ENCODE data around the gene PCGF3. TPM values are rescaled to one million over a fixed set of nuclear protein-coding genes. Genes with fewer than 3 reads are reported as not detected.

The PCGF3 gene
- total RNA-seq, 1 experiment from 2014 or later: 66.3 TPM

DNA sequence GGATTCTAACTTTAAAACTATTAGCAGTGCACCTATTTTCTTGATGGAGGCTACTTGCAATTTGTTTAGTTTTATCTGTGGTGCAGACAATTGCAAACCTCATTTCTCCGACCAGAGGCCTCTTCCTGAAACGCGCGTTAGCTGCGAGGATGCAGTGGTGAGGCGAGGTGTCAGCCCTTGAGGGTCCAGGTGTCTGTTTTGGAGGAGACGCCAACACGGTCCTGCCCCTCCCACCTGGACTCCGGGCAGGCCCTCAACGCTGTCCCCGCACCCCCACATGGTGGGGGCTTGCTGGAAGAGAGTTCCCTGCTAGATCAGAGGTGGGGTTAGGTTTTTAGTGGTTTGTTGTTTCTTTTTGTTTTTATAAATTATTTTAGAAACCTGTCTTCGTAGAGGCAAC, 34.4 kb downstream of the PCGF3 start:
- ChIA-PET CTCF (no interaction called here), RAD21 (ENCODE audit: low non-redundant PET in 1 of 2, low total read pairs in 2 of 2, uncharacterized antibody in 2 of 2, unreplicated experiment in 2 of 2) (no interaction called here), POLR2A (no interaction called here)
- Histone ChIP-seq H3K36me3 (ENCODE audit: control insufficient read depth in 1 of 2, insufficient read depth in 2 of 2, low read length in 2 of 2) (peaks cover 0 to 19% of the 10 kb centered on the region in 2 experiments; a peak in 3 of 4 replicates), H3K79me2 (ENCODE audit: insufficient read depth, low read length) (no peaks in the 10 kb centered on the region), H3K9ac (ENCODE audit: low read length) (no peak overlapping the region), H3K4me3 (replicated peaks in 1 of 2; ENCODE audit: low read depth in 1 of 2, low read length in 2 of 2) (no peak overlapping the region), H3K27me3 (ENCODE audit: insufficient read depth, low read length) (no peaks in the 10 kb centered on the region), H3K4me1 (ENCODE audit: control insufficient read depth in 1 of 2, insufficient read depth in 2 of 2, low read length in 2 of 2) (no peaks in the 10 kb centered on the region), H3K9me3 (ENCODE audit: control insufficient read depth in 1 of 2, insufficient read depth in 1 of 2, low read depth in 1 of 2, low read length in 2 of 2) (no peaks in the 10 kb centered on the region), H3K4me2 (ENCODE audit: low read length) (no peak overlapping the region), H2AFZ (ENCODE audit: low read depth, low read length, poor library complexity, severe bottlenecking) (no peak overlapping the region), H3K9me2 (ENCODE audit: insufficient read depth) (no peaks in the 10 kb centered on the region), H3K27ac (ENCODE audit: low read depth, low read length) (no peak overlapping the region), H4K20me1 (ENCODE audit: insufficient read depth) (no peaks in the 10 kb centered on the region)
- TF ChIP-seq CTCF (IDR thresholded peaks at IDR 0.05 in 2 of 3, conservative IDR thresholded peaks at IDR 0.05 in 1 of 3; ENCODE audit: borderline replicate concordance in 1 of 3, insufficient read depth in 1 of 3, low read depth in 2 of 3, low read length in 2 of 3) (no peak), SRF (IDR thresholded peaks at IDR 0.05; ENCODE audit: low read depth) (no peak), ZFX (IDR thresholded peaks at IDR 0.05) (no peak), REST (IDR thresholded peaks at IDR 0.05; ENCODE audit: low read depth) (no peak), ELF1 (IDR thresholded peaks at IDR 0.05; ENCODE audit: borderline replicate concordance, low read depth) (no peak), EGR1 (IDR thresholded peaks at IDR 0.05; ENCODE audit: low read depth) (no peak), SIN3A (IDR thresholded peaks at IDR 0.05; ENCODE audit: low read depth) (no peak), POLR2AphosphoS5 (IDR thresholded peaks at IDR 0.05; ENCODE audit: low read depth, low read length) (no peak), CEBPB (IDR thresholded peaks at IDR 0.05; ENCODE audit: low read depth) (no peak), ATF3 (IDR thresholded peaks at IDR 0.05) (no peak), MAX (IDR thresholded peaks at IDR 0.05) (no peak), EZH2phosphoT487 (IDR thresholded peaks at IDR 0.05; ENCODE audit: borderline replicate concordance) (no peak), YY1 (IDR thresholded peaks at IDR 0.05; ENCODE audit: extremely low read depth, insufficient replicate concordance, low read depth, low read length) (no peak), FOSL1 (IDR thresholded peaks at IDR 0.05; ENCODE audit: low read depth) (no peak), ZNF274 (IDR thresholded peaks at IDR 0.05; ENCODE audit: low read depth, low read length) (no peak), JUND (IDR thresholded peaks at IDR 0.05) (no peak), CBX3 (IDR thresholded peaks at IDR 0.05; ENCODE audit: low read depth) (no peak), TCF7L2 (IDR thresholded peaks at IDR 0.05; ENCODE audit: borderline replicate concordance, extremely low read depth, insufficient read depth, insufficient read length) (no peak), SP1 (IDR thresholded peaks at IDR 0.05; ENCODE audit: low read depth) (no peak), POLR2A (IDR thresholded peaks at IDR 0.05; ENCODE audit: borderline replicate concordance, extremely low read depth, insufficient read depth, insufficient read length) (no peak)
- ATAC-seq (no peak), DNase-seq (ENCODE audit: low read depth, low spot score) (no peak)
- intact Hi-C loops (cut with micrococcal nuclease): no loop called here
- no TSS peak for BruUV-seq (replicated peaks)
